HG03342 (cell line): ENCODE measurements around the gene COX6B1.
"Not testable (repeated sequence)": the region's sequence is repeated elsewhere in the genome, so short reads cannot be mapped to it uniquely, and the experiment has no call there.

ENCODE experiments used
- ATAC-seq: cut with Tn5 transposase; IDR thresholded peaks from one replicate; pipeline ENCODE4 v1.9.1; 2021; ENCODE audit warnings: mild to moderate bottlenecking, moderate library complexity; ENCODE audit not compliant: unreplicated experiment

The COX6B1 gene

GRCh38 chr19:35648017-35648961 is at the start of gene COX6B1:
Gene COX6B1 (plus strand): TSS chr19:35648323. CDS start chr19:35651244, 2,921 bp downstream.
- peak; percentile 56 for ATAC-seq

- ATAC-seq, result no peak
Measured at GRCh38 chr19:35601971-35602370, 46.2 kb upstream of the COX6B1 start.

- not testable (repeated sequence) for ATAC-seq
Measured at GRCh38 chr19:35604436-35604835, 43.7 kb upstream of the COX6B1 start.

GRCh38 chr19:35607170-35607569 is 41.0 kb upstream of the COX6B1 start:
- ATAC-seq, result not testable (repeated sequence)

- no peak for ATAC-seq
Measured at GRCh38 chr19:35607661-35608060, 40.5 kb upstream of the COX6B1 start.

GRCh38 chr19:35608251-35608650 is 39.9 kb upstream of the COX6B1 start:
- ATAC-seq, result no peak

- ATAC-seq, result no peak
Measured at GRCh38 chr19:35609851-35610353, 38.2 kb upstream of the COX6B1 start.

GRCh38 chr19:35612224-35612558 is 35.9 kb upstream of the COX6B1 start:
- ATAC-seq, result no peak

- ATAC-seq, result peak; percentile 76
Measured at GRCh38 chr19:35612559-35613321, 35.4 kb upstream of the COX6B1 start, which contains the start of gene HAUS5. Gene HAUS5 (plus strand): TSS chr19:35612735. CDS start chr19:35612795, 60 bp downstream.

- no peak for ATAC-seq
Measured at GRCh38 chr19:35613574-35613973, 34.5 kb upstream of the COX6B1 start.

- no peak for ATAC-seq
Measured at GRCh38 chr19:35615036-35615435, 33.1 kb upstream of the COX6B1 start.

- ATAC-seq, result no peak
Measured at GRCh38 chr19:35618857-35619256, 29.3 kb upstream of the COX6B1 start.

GRCh38 chr19:35619290-35619923 is 28.7 kb upstream of the COX6B1 start:
- no peak for ATAC-seq

- no peak for ATAC-seq
Measured at GRCh38 chr19:35620001-35620400, 28.1 kb upstream of the COX6B1 start.

- no peak for ATAC-seq
Measured at GRCh38 chr19:35621708-35622107, 26.4 kb upstream of the COX6B1 start.

GRCh38 chr19:35622750-35623149 is 25.4 kb upstream of the COX6B1 start:
- ATAC-seq, result no peak

GRCh38 chr19:35623327-35624010 is 24.7 kb upstream of the COX6B1 start:
- ATAC-seq, result no peak

- ATAC-seq, result no peak
Measured at GRCh38 chr19:35628264-35628564, 19.9 kb upstream of the COX6B1 start.

GRCh38 chr19:35628565-35629331 is 19.4 kb upstream of the COX6B1 start, which contains the start of gene RBM42:
Gene RBM42 (plus strand): TSS chr19:35629036. CDS start chr19:35629154, 118 bp downstream.
- ATAC-seq, result peak; percentile 94

GRCh38 chr19:35629332-35629633 is 18.8 kb upstream of the COX6B1 start:
- ATAC-seq, result no peak
